A673 (cell line): Measurements from ENCODE around the gene FAM217B.

Source experiments
- CTCF ChIP-seq: fragments of 300-800, 200-600 bp; sonication (generic); conservative IDR thresholded peaks from 2 replicates; pipeline ENCODE4 v1.5.1; 2017; ENCODE audit warnings: low read depth, mild to moderate bottlenecking, antibody characterized with exemption, low read length, moderate library complexity, mixed read lengths
- EZH2 ChIP-seq: fragments of 200-600 bp; sonication (generic); IDR thresholded peaks from 2 replicates; pipeline ENCODE4 v1.6.1; 2017; ENCODE audit warnings: borderline replicate concordance, low read depth, mild to moderate bottlenecking, mixed read lengths, antibody characterized with exemption, low read length; ENCODE audit not compliant: poor library complexity, severe bottlenecking

DNA sequence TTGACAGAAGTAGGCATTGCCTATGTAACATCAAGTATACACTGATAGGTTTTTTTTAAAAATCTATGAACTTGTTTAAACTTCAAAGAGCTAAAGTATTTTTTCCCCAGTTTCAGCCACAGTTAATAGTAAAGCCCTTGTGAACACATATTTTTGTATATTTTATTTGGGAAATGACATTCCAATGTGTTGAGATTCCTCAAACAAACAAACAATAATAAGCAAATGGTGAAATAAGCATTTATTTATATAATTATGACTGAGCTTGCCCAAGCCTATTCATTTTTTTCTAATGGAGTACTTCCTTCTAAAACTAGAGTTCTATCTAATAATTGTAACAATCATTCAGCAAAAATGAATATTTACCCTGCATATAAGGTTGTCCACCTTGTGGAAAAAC lies 19.2 kb upstream of the FAM217B start:
- TF ChIP-seq CTCF (no peak), EZH2 (no peak)
